M059J (cell line): ENCODE data around the gene CCER1. TPM values are rescaled to one million over a fixed set of nuclear protein-coding genes. Genes with fewer than 3 reads are reported as not detected.

Source experiments
- DNase-seq: peaks from one replicate; pipeline ENCODE4 v3.0.0-alpha.2; 2012; ENCODE audit warnings: low read depth
- total RNA-seq: library from RNA; depleted of rRNA; stranded (reverse); fragments of >200 nt; shearing (Covaris generic); gene quantifications from 2 replicates; pipeline ENCODE4 v1.2.3, GENCODE V29; 2014; rRNA removed

The CCER1 gene
- total RNA-seq: not detected in 2 replicates

DNA sequence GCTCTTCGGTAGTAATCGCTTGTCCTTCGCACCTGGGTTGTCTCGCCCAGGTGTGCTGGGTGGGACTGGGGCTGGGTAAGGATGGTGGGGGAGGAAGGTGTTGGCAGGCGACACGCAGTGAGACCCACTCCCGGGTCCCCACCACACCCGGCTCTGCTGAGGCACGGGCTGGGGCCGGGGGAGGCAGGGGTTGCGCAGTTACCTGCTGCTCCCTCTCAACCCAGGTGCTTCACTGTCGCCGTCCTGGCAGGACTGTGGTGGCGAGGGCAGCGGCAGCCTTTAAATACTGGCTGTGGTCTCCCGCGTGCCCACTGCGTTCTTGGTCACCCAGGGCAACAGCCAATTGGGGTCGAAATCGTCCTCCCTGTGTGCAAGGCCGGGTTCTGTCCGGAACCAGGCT is at the start of gene CCER1:
Gene CCER1, minus strand, starts transcription at position 256 of the 400 bp plus-strand sequence. CDS start 434 bp downstream, outside the sequence.
- no peak for DNase-seq

DNA sequence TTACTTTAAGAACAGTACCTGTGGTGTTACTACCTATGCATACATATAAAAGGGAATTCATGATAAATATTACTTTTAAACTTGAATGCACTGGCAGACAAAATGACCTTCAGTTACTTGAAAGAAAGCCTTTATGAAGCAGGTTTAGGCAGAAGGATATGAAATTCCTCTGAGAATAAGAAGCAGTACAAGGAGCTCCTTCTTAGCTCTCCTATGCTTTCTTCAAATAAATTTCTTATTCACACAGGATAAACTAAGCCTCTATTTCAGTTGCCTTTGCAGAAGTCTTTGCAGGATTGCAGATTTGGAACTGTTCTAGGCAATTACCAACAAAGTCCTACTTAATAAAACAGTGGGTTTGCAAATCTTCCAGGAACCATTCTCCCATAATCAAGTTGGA is 48.8 kb upstream of the CCER1 start:
- DNase-seq: no peak

DNA sequence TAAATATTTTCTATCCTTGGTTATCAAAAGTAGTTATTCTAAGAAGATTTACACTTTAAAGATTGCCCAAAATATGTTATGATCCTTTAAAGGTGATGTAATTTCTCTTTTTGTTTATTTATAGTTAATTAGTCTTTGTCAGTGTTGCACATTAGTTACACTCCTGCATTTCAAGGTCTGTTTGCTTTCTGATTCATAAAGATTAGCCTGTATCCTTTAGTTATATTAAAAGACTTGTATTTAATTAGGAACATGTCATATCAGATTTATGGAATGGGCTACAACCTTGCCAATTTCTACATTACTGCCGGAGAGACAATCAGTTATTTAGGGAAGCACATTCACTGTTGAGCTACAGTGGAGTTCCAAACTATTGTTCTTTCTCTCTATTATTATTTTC is 46.3 kb upstream of the CCER1 start:
- DNase-seq: no peak

DNA sequence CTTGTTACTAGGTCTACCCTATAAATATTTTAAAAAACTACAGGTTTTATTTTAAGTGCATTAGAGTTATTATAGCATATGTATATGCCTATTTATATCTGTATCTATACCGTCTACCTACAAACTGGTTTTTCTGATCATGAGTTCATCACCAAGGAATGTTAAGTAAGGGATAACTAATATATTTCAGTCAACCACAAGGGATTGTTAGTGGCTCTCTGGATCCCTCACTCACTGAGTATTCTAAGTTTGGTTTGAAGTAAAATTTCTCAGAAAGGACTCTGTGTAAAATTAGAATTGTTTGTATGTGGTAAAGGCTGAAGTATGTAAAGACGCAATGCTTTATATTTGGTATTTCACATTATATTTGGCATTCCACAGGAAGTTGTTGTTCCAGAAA is 45.0 kb upstream of the CCER1 start:
- DNase-seq: peak; percentile 27

- no peak for DNase-seq
These were observed 44.6 kb upstream of the CCER1 start for GRCh38 chr12:90999527-90999926.

- DNase-seq: no peak
These were observed 40.0 kb upstream of the CCER1 start for GRCh38 chr12:90995010-90995409.

GRCh38 chr12:90991952-90992465 is 37.0 kb upstream of the CCER1 start:
- DNase-seq: no peak

DNA sequence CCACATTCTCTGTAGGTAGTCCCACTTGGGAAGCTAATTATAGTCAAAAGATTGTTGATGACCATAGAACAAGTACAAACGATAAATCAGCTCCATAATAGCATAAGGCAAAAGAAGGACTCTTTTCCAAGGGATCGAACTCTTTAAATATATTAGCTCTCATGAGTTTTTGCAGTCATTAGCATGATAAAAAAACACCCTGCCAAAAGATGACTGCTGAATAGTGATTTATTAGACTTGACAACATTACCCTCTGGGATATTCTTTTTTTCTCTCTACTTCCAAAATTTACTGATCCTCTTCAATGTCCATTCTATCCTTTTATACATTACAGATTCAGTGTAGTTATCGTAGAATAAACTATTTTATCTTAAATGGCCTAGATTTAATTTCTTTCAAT is 35.6 kb upstream of the CCER1 start:
- no peak for DNase-seq

- DNase-seq: no peak
These were observed 34.7 kb upstream of the CCER1 start for GRCh38 chr12:90989686-90990111.

DNA sequence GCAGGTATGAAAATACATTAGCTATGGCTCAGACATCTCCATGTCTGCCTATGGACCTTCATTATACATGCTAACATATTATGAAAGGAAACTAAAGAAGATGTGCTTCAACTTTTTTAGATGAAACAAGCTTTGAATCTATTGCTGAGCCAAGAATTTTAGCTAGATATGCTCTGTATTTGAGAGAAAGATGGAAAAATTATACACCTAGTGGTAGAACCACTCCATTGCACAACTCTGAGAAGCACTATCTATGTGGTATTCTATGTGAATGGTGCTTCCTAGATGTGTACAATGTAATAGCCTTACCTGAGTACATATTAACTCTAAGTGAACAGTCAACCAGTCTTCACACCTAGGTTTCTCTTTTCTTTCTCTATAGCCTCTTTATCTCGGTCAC is 32.5 kb upstream of the CCER1 start:
- DNase-seq: no peak

- DNase-seq: peak; percentile 83
These were observed 32.1 kb upstream of the CCER1 start for GRCh38 chr12:90987101-90987500.

GRCh38 chr12:90985331-90985730 is 30.4 kb upstream of the CCER1 start:
- peak; percentile 16 for DNase-seq

DNA sequence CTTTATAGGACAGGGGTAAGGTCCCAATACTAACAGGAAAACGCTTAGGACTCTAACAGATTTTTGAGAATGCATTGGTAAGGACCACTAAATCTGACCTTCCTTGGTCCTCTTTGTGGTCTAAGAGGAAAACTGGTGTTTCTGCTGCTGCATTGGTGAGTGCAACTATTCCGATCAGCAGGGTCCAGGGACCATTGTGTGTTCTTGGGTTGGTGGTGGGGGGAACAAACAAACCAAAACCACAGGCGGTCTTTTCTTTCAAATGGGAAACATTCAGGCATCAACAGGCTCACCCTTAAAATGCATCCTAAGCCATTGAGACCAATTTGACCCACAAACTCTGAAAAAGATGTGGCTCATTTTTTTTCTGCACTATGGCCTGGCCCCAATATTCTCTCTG is 29.1 kb upstream of the CCER1 start:
- no peak for DNase-seq

- no peak for DNase-seq
These were observed 27.2 kb upstream of the CCER1 start for GRCh38 chr12:90982170-90982569.

DNA sequence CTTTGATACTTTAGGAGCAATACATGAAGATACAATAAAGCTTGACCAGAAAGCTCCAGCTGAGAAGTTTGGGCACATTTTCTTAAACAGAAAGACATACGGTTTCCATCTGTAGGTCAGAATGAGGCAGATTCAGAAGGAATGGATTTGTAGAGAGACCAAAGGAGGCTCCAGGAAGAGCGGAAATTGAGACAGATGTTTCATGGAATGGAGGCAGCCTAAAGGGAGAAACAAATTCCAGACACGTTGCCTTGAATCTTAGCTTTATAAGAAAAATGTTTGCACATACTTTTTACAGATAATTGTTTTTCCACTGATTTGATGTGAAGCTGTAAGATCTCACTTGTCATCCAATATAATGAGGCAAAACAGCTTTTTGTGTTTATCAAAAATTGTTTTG is 25.0 kb upstream of the CCER1 start:
- DNase-seq: no peak

- DNase-seq: no peak
These were observed 24.0 kb upstream of the CCER1 start for GRCh38 chr12:90979019-90979418.

- peak; percentile 71 for DNase-seq
These were observed 23.3 kb upstream of the CCER1 start for GRCh38 chr12:90978117-90978770.

DNA sequence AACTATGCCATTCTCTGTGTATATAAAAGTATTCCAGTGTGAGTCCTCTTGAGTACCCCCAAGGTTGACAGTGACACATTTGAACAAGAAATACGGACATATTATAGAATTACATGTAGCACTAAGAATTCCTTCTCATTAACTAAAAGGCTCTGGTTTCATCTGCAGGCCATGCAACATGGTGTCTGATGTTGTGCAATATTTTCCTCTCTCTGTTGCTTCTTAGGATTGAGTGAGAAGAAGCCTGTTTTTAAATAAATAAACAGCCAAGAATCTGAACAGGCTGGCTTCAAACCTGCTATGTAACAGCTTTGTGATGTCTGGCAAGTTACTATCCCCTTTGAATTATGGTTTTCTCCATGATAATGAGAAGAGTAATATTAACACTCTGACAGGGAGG is 22.2 kb upstream of the CCER1 start:
- DNase-seq: no peak

- peak; percentile 69 for DNase-seq
These were observed 19.3 kb upstream of the CCER1 start for GRCh38 chr12:90974286-90974685.

- DNase-seq: no peak
These were observed 17.2 kb upstream of the CCER1 start for GRCh38 chr12:90972226-90972625.

DNA sequence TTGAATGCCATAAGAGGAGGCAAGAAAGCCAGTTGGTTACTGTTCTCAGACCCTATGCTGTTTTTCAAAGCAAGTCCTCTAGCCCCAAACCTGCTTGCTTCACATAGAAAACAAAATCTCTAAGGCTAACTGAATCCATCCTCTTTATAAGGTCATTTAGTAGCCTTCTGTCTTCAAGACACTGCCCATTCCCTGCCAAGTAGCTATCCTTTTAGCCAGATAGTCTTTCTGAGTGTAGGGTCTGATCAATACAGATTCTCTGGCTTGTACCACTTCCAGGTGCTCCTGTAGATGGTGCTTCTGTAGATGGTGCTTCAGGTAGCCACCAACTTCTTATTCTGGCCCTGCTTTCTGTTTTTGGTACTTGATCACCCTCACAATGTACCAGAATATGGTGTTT is 15.9 kb upstream of the CCER1 start:
- no peak for DNase-seq

DNA sequence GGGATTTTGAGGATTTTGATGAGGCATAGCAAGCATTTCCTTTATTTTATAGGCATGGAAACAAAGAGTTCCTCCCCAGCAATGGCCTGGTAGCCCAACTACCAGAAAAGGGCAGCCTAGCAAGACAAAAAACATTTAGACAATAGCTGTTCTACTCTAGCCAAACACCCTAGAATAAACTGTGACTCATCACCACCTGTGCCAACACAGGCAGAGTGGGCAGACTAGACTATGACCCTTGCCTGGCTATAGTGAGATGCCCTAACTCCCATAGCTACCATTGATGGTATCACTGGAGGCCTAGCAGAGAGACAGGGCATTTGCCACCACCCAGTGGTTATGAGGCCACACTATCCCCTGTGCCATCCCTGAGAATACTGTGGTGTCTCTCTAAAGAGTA is 15.5 kb upstream of the CCER1 start:
- peak; percentile 52 for DNase-seq

- no peak for DNase-seq
These were observed 14.9 kb upstream of the CCER1 start for GRCh38 chr12:90969851-90970250.

GRCh38 chr12:90969346-90969745 is 14.4 kb upstream of the CCER1 start:
- DNase-seq: no peak
